ENCODE results near the gene SPATA12.

- TF ChIP-seq CTCF (conservative IDR thresholded peaks at IDR 0.05; ENCODE audit: low read depth, low read length): no peak
- no peak for TF ChIP-seq EZH2 (IDR thresholded peaks at IDR 0.05; ENCODE audit: low read length, unreplicated experiment)
Measured at GRCh38 chr3:57041674-57042073, 18.8 kb upstream of the SPATA12 start.
